ENCODE results near the gene IDI1.

The IDI1 gene

DNA sequence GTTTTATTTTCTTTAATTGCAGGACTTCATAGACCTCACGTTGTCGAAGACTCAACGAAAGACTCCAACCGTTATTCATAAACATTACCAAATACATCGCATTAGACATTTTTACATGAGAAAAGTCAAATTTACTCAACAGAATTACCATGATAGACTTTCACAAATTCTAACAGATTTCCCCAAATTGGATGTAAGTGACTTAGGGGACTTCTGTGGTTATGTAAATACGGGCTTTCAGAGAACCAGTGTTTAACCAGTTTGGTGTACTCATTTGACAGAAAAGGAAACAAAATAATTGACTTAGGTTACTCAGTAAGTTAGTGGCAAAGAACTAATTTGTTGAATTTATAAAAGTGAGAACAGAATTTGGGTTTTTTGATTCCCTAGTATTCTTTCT, 56.5 kb downstream of the IDI1 start:
- DNase-seq, result no peak

DNA sequence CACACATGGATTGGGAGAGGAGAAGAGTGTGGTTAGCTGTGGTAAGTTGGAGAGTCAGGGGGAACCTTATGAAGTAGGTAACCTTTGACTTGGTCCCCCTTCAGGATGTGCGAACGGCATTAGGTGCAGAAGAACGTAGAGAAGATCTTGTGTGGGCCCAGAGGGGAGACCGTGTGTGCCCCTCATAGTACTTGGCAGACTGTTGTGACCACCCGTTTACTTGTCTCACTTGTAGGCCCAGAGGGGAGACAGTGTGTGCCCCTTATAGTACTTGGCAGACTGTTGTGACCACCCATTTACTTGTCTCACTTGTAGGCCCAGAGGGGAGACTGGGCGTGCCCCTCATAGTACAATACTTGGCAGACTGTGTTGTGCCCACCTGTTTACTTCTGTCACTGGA, 58.1 kb downstream of the IDI1 start:
- no peak for DNase-seq
